GM21619 (cell line): ENCODE data around the gene FAM72B.
"Not testable (repeated sequence)": the region's sequence is repeated elsewhere in the genome, so short reads cannot be mapped to it uniquely, and the experiment has no call there.

ENCODE experiments used
- ATAC-seq: cut with Tn5 transposase; IDR thresholded peaks from one replicate; pipeline ENCODE4 v1.9.1; 2021; ENCODE audit not compliant: unreplicated experiment

The FAM72B gene

DNA sequence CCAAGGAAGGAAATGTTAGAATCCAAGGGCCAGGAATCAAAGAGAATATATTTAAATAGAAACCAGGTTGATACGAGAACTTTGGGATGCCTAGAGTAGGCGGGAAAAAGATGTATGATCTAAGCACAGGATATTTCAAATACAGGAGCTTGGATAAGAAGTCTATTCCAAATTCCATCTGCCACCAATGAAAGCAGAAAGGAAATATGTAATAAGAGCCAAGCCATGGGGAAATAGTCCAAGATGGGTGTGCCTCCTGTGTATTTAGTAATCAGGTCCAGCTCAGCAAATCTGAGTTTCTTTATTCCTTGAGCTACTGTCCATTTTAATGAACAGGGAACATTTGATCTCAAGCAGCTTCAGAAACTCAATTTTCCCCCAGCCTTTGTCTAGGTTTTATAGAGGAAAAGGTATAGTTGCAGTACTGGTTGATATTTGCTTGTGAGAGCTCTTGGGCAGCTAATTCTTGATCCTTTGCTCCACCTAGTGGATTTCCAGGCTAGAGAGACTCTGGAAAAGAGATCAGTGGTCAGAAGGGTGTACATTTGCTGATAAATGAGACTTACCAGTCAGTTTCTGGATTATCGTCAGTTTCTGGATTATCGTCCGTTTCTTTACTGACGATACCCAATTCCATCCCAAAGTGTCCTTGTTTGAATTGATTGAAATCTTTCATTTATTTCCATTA is 28.3 kb downstream of the FAM72B start:
- not testable (repeated sequence) for ATAC-seq

DNA sequence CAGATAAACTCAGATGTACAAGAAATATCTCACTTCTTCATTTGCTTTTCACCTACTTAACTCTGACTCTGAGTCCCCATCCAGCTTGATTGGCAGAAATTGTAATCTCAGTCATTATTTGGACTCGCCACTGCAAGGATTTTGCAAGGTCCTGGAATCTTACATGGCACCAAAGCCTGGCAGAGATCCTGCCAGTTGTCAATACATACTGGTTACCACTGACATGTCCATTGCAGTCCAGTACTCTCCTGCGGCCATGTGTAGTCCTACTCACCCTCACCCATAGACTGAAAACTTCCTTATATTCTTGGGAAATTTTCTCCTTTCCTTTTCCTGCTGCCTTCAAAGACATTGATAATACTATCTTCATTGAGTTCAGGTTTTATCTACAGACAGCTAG is 29.3 kb downstream of the FAM72B start:
- not testable (repeated sequence) for ATAC-seq

DNA sequence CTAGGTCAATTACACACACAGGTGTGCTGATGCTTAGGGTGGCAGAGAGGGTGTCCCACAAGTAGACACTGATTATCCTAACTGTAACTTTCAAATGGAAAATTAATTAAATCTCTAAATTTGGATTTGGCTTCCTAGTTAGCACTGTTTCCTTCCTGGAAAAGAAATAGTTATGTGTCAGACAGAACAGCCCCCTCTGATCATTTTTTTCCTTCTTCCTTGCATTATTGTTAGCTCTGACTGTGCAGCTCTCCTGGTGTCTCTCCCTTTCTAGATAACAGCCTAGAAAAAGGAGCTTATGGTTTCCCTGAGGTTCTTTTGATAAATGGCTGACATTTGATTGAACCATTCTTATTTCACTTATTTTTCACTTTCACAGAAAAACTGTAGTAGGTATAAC is 31.4 kb downstream of the FAM72B start:
- ATAC-seq, result not testable (repeated sequence)

GRCh38 chr1:121151294-121151693 is 32.8 kb downstream of the FAM72B start:
- not testable (repeated sequence) for ATAC-seq

GRCh38 chr1:121148489-121149190 is 35.5 kb downstream of the FAM72B start:
- not testable (repeated sequence) for ATAC-seq

DNA sequence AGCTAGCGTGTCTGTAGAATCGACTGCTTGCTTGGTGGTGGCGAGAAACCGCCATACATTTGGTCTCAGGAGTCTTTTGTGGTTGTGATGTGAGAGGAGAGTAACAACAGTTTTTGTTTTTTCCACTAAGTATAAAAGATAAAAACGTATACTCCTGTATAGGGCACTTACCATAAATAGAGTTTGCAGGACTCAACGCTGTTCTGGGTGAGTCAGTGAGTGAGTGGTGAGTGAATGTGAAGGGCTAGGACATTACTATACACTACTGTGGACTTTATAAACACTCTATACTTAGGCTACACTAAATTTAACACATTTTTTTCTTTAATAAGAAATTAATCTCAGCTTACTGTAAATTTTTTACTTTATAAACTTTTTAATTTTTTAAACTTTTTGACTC is 43.7 kb downstream of the FAM72B start:
- ATAC-seq, result not testable (repeated sequence)

GRCh38 chr1:121131494-121131893 is 52.6 kb downstream of the FAM72B start:
- not testable (repeated sequence) for ATAC-seq

DNA sequence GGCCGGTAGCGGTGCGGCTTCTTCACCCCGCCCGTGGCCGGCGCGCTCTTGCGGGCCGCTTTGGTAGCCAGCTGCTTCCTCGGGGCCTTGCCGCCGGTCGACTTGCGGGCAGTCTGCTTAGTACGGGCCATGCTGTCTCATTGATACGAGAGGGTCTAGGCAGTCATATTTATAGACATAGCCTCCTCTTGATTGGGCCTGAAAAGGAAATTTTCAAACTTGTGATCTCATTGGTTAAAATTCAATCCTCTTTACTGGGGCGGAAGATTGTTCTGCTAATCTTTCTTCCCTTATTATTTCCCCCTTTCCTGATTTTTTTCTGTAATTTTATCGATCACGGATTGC is 65.7 kb downstream of the FAM72B start:
- not testable (repeated sequence) for ATAC-seq
